HL-60 (cell line): ENCODE results near the gene KRT74.
A peak's percentile ranks its signal among the peaks of the same experiment; 100 is the strongest.

Source experiments
- DNase-seq, 2 experiments: peaks; one replicate each; pipeline ENCODE4 v3.0.0-alpha.2; 2010 to 2020; ENCODE audit warnings: low read depth in 1 of 2, low spot score in 1 of 2
- H3K27ac ChIP-seq: fragments of 250-450 bp; sonication (Bioruptor Pico); replicated peaks from 2 replicates; pipeline ENCODE4 v1.5.1; 2020; ENCODE audit warnings: mild to moderate bottlenecking, moderate library complexity
- H3K27me3 ChIP-seq: fragments of 250-450 bp; sonication (Bioruptor Pico); 2 replicates; pipeline ENCODE4 v1.5.1; 2021; ENCODE audit warnings: mild to moderate bottlenecking, moderate library complexity; ENCODE audit not compliant: insufficient read depth, poor library complexity, severe bottlenecking
- H3K4me3 ChIP-seq: replicated peaks from 2 replicates; pipeline ENCODE4 v1.5.1; 2011; ENCODE audit warnings: mild to moderate bottlenecking, control low read depth, low read length; ENCODE audit not compliant: insufficient read depth
- GABPA ChIP-seq: IDR thresholded peaks from 2 replicates; pipeline ENCODE4 v1.6.1; 2012; ENCODE audit warnings: low read depth
- POLR2AphosphoS5 ChIP-seq: IDR thresholded peaks from 2 replicates; pipeline ENCODE4 v1.6.1; 2012; ENCODE audit warnings: low read depth
- REST ChIP-seq: IDR thresholded peaks from 2 replicates; pipeline ENCODE4 v1.6.1; 2012; ENCODE audit warnings: low read depth; ENCODE audit not compliant: insufficient replicate concordance
- SPI1 ChIP-seq: IDR thresholded peaks from 2 replicates; pipeline ENCODE4 v1.6.1; 2012; ENCODE audit warnings: low read depth, mild to moderate bottlenecking, borderline replicate concordance
- TF ChIP-seq, protein P1 (sequence below): IDR thresholded peaks from one replicate; pipeline ENCODE4 v1.5.1; 2011; ENCODE audit warnings: low read length, control low read depth, inconsistent platforms; ENCODE audit not compliant: insufficient read depth

Gene KRT74

GRCh38 chr12:52615208-52615868, 41.7 kb upstream of the KRT74 start:
- H3K4me3 ChIP-seq = no peak overlapping the region
- peak in 1 of 2 experiments; percentile 35 for DNase-seq
- no peaks in the 10 kb centered on the region for H3K27me3 ChIP-seq
- H3K27ac ChIP-seq = no peak overlapping the region
- TF ChIP-seq, protein P1, sequence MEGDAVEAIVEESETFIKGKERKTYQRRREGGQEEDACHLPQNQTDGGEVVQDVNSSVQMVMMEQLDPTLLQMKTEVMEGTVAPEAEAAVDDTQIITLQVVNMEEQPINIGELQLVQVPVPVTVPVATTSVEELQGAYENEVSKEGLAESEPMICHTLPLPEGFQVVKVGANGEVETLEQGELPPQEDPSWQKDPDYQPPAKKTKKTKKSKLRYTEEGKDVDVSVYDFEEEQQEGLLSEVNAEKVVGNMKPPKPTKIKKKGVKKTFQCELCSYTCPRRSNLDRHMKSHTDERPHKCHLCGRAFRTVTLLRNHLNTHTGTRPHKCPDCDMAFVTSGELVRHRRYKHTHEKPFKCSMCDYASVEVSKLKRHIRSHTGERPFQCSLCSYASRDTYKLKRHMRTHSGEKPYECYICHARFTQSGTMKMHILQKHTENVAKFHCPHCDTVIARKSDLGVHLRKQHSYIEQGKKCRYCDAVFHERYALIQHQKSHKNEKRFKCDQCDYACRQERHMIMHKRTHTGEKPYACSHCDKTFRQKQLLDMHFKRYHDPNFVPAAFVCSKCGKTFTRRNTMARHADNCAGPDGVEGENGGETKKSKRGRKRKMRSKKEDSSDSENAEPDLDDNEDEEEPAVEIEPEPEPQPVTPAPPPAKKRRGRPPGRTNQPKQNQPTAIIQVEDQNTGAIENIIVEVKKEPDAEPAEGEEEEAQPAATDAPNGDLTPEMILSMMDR = no peak
- no peak for TF ChIP-seq POLR2AphosphoS5
- no peak for TF ChIP-seq SPI1
- TF ChIP-seq REST = no peak
- no peak for TF ChIP-seq GABPA

- no peak overlapping the region for H3K27ac ChIP-seq
- TF ChIP-seq GABPA (no peak), REST (no peak), SPI1 (no peak), POLR2AphosphoS5 (no peak)
- TF ChIP-seq, protein P1 = no peak
- no peak for DNase-seq
- no peaks in the 10 kb centered on the region for H3K27me3 ChIP-seq
- no peak overlapping the region for H3K4me3 ChIP-seq
These were observed 41.0 kb upstream of the KRT74 start for GRCh38 chr12:52614381-52615207.

- H3K27ac ChIP-seq = no peak overlapping the region
- TF ChIP-seq REST (no peak), SPI1 (no peak)
- TF ChIP-seq, protein P1 = no peak
- no peaks in the 10 kb centered on the region for H3K27me3 ChIP-seq
These were observed 39.9 kb upstream of the KRT74 start for GRCh38 chr12:52613384-52614030.

More at GRCh38 chr12:52613384-52614030, 39.9 kb upstream of the KRT74 start:
- no peak for DNase-seq
- no peak overlapping the region for H3K4me3 ChIP-seq
